ENCODE results near the gene MGAT5B.

MGAT5B gene

DNA sequence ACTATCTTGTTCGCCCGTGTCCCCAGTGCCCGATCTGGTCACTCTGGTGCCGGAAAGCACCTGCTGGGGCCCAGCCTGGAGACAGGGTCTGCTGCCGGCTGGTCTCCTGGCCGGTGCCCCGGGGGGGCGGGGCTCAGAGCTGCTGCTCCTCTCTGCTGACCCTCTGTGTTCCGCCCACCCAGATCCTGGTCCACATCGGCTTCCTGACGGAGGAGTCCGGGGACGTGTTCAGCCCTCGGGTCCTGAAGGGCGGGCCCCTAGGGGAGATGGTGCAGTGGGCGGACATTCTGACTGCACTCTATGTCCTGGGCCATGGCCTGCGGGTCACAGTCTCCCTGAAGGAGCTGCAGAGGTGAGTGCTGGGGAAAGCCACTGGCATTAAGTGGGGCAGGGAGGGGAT lies 37.6 kb downstream of the MGAT5B start:
- no peak for DNase-seq

DNA sequence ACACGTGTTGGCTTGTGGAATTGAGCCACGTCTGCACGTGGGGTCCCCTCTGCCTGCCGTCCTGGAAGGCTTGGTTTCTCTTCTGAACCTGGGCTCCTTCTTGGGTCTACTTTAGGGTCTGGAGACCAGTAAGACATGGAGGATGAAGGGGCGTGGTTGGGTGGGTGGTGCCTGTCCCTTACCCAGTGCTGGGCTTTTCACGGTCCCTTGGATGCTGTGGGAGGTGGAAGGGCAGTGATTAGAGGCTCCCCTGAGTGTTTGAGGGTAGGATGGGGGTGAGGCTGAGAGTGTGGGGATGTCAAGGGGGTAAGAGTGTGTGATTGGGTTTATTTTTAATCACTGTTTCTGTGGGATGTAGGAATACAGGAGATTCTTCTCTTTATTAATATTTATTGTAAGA lies 38.3 kb downstream of the MGAT5B start:
- no peak for DNase-seq

DNA sequence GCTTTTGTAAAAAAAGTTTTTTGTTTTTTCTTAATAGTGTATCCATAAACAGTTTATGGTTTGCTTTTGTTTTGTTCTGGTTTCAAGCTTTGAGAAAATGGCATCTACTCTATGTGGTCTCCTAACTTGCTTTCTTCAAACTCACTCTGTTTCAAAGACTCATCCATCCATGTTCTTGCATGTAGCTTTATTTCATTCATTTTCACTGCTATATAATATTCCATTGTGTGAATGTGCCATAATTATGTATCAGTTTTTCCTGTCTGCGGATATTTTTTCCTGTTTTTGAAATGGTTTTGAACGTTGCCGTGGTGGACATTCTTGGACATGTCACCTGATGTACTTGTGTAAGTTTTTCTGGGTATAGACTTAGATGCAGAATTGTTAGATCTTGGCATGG lies 39.1 kb downstream of the MGAT5B start:
- no peak for DNase-seq

DNA sequence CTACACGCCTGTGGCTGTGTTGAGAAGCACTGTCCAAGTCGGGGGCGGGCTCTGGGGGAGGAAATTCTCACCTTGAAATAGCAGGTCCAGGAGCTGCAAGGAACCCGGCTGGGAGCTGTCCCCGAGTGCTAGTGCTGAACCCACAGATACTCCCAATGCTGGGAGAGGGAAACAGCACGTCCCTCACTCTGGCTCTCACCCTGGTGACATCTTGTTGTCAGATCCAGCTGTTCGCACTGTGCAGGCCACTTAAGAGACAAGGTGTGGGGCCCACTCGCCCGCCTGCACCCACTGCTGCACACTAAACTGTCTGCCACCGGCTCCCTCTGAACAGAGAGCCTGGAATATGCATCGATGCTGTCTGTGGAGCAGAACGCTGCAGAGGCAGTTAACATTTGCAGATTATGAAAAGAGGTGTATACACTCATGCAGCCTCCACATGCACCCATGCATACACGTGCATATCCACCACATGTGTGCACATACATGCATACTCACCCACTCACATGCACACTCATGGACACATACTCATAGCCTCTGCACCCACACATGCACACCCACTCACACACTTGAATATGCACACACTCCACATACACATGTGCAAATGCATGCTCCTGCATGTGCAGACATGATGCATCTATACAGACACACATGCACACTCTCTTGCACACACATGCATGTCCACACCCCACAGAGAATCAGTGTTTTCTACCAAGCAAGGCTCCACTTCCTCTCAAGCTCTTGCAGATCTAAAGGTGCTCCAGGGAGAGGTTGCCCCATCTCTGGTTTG lies 42.0 kb downstream of the MGAT5B start:
- DNase-seq = peak; percentile 28 to 50

DNA sequence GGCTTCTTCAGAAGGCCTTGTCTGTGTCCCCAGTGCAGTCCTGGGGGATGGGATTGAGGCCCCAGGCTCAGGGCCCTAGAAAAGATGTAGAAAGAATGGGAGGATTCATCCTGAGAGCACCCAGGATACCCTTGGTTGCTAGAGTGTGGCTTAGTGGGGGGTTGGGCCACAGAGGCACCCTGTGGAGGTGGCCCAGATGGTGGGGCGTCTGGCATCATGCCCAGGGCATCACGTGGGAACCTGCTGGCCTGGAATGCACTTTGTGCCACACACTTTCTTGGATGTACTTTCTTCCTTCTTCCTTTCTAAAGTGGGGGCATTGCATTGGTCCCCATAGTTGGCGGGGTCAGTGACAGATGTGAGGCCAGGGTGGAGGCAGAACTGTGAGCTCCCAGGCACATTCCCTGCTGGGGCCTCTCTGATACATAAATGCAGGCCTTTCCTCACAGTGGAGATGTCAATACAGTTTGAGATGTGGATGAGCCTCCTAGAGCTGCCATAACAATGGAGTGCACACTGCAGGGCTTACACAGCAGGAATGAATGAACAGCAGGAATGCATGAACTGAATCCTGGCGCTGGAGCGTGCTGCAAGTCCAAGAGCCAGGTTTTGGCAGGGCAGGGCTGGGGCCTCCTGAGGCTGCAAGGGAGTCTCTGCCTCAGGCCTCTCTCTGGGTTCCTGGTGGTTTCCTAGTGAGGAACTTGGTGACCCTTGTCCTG lies 43.3 kb downstream of the MGAT5B start:
- DNase-seq = no peak

DNA sequence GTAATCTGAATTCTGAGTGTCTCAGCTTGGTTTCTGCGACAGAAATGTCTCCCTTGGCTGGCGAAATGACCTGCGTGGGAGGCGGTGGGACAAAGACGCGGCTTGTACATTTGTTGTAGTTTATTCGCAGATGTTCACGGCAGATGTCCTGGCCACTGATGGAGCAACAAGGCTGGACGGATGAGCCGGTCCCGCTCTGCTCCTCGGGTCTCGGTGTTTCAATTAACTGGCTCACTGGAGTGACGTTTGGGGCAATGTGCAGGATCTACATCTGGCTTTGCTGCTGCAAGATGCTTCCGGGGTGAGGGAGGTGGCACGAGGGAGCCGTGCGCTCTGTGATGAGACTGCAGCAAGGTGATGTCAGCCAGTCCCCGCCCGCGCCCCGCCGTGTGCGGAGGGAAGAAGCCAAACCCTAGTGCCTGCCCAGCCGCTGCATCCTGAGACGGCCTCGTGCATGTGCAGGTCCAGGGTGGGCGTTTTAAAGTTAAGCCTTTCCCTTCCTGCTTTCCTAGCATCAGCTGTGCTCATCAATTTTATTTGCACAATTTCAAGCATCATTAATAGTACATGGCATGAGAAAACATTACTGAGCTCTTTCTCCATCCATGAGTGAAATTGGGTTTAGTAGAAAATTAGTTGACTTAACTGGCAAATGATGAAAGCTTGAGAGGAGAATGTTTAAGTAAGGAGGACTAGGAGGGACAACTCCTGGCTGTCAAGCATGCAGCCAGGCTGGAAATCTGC lies 44.4 kb downstream of the MGAT5B start:
- no peak for DNase-seq

DNA sequence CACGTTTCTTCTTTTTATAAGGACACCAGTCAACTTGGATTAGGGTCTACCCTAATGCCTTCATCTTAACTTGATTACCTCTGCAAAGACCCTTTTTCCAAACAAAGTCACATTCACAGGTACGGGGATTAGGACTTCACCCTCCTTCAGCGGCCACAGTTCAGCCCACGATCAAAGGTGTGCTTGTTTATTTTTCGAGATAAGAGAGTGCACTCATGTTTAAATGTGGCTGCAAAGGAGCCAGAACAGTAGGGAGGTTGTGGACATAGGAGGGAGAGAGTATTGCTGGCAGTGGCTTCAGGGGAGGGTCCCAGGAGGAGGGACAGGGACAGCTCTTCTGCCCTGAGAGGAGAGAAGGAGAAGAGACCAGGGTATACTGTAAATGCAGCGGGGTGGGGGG lies 46.7 kb downstream of the MGAT5B start:
- DNase-seq = no peak

DNA sequence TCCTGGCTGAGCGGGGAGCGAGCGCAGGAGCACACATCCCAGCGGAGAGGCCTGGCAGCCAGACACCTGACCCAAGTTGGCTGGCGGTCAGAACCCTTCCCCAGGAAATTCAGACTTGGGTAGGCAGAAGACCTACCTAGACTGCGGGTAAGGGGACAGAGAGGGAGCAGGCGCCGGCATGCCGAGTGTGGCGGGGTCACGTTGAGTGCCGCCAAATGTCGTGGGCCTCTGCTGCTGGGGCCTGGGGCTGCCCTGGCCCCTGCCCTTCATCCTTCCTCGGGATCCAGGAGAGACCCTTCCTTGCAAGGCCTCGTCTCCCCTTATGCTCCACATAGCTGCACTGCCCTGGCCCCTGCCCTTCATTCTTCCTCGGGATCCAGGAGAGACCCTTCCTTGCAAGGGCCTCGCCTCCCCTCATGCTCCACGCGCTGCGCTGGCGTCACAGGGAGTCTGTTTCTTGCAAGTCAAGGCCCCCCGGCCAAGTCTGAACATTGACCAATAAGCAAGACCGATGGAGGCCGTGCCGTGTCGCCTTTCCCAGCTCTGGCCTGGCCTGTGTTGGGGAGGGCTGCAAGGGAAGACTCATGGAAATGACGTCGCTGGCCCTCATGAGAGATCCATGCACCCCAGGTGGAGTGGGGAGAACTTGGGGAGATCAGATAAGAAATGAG lies 47.8 kb downstream of the MGAT5B start:
- no peak for DNase-seq

DNA sequence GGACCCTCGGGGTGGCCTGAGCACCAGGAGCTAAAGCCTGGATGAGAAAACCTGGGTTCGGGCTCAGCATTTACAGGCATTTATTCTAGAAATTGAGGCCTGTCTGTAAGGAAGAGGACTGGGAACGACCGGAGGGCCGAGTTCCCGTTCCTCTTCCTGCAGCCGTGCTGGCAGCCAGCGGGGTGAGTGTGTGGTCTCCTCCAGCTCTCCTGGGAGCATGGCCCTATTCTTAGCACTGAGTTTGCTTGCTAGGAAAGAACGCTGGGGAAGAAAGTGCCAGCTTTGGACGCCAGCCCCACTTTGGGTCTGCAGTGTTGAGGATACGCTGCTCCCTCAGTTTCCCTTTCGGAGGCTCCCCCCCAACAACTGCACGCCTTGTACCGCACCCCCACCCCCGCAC lies 49.6 kb downstream of the MGAT5B start:
- no peak for DNase-seq

DNA sequence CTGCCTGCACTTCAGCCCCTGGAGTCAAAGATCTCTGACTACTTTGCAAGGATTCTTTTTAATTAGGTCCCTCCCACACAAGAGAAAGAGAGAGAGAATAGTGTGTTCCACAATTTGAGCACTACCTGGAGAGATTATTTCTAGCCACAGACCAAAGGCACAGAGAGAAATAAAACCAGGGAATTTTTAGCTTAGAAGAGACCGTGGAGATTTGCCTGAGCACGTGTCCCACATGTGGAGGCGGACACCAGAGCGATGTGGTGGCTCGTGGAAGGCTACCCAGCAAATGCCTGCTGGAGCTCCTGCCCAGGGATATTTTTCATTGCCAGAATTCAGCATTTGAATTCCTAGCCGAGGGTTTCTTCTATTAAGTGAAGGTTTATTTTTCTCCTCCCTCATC lies 50.6 kb downstream of the MGAT5B start:
- DNase-seq = no peak

DNA sequence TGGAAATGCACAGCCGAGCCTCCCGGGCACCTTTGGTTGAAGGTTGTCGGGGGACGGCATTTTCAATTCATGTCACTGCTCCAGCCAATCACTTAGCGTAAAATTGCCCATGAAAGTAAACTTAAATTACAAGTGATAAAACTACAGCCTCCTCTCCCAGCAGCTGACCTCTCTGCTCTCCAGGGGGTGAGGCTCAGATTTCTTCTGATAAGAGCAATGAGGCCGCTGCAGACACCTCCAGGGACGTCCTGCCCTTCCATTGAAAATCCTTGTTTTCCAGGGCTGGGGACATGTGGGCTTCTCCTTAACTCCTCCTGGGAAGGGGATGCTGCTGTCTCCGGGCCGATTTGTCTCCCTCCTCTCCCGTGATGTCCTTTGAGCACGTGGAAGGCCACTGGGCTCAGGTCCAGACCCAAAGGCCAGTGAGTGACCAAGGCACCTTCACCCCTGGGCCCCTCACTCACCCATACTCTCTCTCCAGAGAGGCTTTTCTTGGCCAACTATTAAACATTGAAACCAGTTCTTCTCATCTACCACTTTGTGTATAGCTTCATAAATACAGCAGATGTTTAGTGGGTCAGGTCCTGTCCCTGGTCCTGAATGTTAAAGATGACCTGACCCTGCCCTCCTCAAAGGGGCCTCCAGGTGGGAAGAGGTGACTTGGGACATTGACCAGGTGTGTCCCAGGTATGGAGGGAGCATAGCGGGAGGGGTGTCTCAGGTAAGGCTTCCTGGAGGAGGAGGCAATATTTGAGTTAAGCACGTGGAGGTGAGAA lies 52.3 kb downstream of the MGAT5B start:
- DNase-seq = no peak

DNA sequence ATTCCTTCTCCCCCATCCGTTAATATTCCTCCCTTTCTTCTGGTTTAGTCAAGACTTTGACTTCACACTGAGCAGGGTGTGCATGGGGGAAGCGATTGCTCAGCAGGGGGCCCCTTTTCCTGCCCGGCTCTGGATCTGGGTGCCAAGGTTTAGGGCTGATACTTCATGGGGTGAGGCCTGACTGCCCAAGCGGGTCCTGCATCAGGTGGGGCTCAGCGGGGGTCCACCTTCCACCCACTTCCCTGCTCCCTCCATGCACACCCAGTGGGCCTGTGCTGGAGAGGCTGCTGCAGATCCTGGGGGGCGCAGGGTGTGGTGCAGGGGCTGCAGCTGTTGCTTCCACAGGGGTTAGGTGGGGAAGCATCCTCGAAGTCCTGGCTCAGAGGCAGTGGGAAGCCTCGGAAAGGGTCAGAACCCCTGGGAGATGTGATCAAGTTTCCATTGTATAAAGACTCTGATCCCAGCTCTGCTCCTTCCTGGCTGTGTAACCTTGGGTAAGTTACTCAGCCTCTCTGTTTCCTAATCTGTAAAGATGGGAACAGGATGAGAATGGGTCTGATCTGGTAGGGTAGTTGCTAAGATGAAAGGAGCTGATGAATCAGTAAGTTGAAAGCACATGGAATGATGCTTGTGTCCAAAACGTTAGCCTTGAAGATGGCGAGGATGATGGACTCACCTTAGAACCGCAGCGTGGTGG lies 53.3 kb downstream of the MGAT5B start:
- no peak for DNase-seq

DNA sequence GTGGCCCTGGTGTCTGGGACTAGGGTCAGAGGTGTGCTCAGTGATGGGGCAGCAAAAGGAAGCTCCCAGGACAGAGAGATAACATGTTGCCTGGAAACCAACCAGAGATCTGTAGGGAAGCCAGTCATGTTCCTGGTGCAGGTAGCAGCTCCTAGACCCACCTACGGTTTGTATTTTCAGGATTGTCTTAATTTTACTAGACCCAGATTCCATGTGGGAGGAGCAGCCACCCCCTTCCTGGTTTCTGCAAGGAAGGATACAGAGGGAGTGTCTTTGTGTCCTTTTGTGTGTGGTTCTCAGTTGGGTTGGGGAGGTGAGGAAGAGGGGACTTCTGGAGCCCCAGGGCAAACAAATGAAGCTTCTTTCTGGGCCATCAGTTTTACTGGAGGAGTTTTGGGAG lies 53.9 kb downstream of the MGAT5B start:
- DNase-seq = no peak

DNA sequence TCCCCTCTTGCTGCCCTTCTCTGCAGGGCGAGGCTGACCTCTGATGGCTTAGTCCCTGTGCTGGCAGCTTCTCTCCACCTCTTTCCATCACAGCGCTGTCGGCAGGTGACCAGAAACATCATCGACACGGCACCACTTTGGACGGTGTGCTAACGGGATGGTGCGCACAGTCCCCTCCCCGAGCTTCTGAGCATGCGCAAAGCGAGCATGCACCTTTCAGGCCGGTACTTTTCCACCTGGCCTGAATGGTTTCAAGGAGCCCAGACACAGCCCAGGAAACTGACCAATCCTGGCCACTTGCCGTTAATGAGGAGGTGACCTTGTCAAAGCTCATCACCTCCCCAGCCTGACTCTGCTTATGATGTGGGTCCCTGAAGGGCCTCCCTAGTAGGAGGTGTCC lies 54.8 kb downstream of the MGAT5B start:
- DNase-seq = no peak

DNA sequence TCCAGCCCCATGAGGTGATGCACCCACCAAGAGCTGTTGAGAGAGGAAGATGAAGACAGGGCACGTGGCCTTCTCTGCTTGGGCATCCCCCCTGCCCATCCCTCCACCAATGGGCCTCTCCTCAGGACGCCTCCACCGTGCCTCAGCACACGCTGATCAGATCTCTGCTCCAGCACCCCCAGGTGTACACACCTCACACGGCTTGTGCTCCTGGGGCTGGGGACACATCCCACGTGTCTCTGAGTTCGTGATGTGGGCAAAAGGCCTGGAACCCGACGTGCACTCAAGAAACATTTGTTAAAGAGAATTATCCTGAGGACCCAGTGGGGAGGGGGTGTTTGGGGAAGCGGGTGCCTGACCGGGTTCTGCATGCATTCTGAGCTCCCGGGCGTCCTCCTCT lies 55.3 kb downstream of the MGAT5B start:
- no peak for DNase-seq

DNA sequence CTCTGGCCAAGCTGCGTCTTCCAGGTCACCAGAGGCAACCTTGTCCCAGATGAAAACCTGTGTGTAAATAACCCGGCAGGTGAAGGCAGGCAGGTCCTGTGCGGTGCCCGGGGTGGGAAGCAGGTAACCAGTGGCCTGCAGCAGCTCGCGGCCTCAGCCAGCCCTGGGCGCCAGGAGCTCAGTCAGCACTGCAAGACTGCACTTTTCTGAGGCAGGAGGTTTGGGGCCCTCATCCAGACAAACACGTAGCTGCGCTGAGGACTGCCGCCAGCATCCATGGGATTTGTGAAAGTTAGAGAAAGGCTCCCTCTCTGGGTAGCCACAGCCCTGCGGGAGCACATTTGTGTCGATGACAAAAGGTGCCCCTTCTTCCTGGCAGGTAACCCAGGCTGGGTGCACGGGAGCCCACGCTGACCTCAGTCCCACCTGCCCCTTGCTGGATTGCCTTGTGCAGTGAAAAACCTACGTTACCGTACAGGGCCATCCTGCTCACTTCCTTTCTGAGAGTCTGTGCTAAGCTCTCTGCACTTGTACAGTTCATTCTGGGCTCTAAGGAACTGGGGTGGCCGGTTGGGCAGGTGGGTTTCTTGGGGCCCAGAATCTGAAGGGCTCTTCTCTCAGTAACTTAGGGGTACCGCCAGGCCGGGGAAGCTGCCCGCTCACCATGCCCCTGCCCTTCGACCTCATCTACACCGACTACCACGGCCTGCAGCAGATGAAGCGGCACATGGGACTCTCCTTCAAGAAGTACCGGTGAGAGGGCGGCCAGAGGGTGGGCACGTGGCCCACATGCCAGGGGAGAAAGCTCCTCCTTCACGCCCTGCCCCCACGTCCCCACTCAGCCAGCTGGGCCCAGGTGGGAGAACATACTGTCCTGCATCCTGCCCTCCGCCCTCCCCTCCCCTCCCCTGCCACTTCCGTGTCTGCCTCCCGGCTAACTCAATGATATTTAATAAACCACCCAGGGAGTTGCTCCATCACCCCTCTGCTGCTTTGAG lies 56.4 kb downstream of the MGAT5B start:
- DNase-seq = no peak

DNA sequence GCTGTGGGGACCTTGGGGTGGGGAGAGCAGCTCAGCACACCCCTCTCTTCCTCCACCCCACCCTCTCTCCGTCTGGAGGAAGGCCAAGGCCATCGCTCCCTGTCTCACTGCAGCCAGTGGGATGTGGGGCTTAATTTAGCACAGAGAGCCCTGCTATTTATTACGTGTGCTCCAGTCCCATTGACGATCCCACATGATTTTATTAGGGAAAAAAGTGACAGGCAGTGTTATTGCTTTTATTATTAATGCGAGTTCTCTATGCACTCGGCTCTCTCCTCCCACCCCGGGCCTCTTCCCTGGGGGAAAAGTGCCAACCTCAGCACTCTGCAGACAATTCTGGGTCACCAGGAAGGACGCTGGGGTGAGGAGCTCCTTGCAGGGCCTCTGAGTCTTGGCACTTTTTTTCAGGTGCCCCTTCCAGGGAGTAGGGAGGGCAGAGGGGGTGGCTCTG lies 57.3 kb downstream of the MGAT5B start:
- no peak for DNase-seq

DNA sequence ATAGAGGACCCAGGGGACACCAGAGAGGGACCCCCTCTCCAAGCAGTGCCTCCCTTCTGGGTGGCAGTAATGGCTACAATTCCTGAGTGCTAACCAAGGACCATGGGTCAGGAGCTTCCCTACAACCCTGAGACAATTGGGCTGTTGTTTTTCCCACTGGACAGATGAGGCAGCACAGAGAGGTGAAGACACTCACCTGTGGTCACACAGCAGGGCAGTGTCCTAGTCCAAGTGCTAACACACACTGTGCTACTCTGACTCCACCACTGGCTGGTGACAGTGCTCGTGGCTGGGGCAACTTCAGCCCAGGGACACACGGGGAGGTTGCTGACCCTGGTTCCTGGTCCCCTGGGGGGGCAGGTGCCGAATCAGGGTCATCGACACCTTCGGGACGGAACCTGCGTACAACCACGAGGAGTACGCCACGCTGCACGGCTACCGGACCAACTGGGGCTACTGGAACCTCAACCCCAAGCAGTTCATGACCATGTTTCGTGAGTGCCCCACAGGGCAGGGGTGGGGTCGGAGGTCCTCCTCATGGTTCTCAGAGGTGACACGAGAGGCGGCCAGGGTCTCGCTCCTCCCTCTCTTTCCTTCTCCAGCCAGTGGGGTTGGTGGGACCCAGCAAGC lies 58.1 kb downstream of the MGAT5B start:
- DNase-seq = no peak

DNA sequence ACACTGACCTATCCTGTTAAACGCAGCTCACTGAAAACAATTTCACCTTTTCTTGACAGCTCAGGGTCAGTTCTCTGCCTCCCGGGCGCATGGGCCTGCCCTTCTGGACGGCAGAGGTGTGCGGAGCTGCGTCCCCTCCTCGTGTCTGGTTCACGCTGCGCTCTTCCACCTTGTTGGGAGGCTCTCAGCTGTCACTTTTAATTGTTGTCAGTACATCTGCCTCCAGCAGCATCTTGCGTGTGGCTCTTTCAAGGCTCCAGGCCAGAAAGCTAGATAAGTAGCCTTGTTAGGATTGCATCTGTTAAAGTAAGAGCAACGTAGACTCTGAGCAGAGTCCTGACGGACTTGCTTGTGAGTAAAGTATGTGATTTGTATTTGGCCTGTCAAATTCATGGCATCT lies 59.4 kb downstream of the MGAT5B start:
- no peak for DNase-seq

DNA sequence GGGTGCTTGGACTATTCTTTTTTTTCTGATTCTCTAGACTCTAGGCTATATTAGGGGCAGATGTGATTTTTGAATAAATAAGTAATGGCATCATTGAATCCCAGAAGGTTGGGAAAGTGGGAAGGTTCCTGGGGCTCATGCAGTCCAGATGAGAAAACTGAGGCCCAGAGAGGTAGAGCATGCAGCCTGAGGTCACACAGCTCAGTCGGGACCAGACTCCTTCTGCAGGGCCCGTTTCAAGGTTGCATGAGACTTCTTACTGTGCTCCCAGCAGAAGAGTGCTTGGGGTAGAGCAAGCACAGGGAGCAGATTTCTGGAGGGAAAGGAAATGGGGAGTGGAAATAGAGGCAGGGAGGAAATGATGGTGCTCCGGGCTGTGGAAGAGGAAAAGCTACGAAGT lies 59.8 kb downstream of the MGAT5B start:
- DNase-seq = no peak

All from stimulated activated CD4-positive, alpha-beta T cell treated with anti-CD3 and anti-CD28 coated beads, Interleukin-2, amount 100 ng/mL, for 24 hours (primary cell).